HL-60 (cell line): ENCODE measurements around the gene SUPT3H.

Experiments used
- CTCF ChIP-seq: IDR thresholded peaks from one replicate; pipeline ENCODE4 v1.5.1; 2011; ENCODE audit warnings: low read length, control low read depth, inconsistent platforms; ENCODE audit not compliant: insufficient read depth
- GABPA ChIP-seq: IDR thresholded peaks from 2 replicates; pipeline ENCODE4 v1.6.1; 2012; ENCODE audit warnings: low read depth
- POLR2AphosphoS5 ChIP-seq: IDR thresholded peaks from 2 replicates; pipeline ENCODE4 v1.6.1; 2012; ENCODE audit warnings: low read depth
- SPI1 ChIP-seq: IDR thresholded peaks from 2 replicates; pipeline ENCODE4 v1.6.1; 2012; ENCODE audit warnings: low read depth, mild to moderate bottlenecking, borderline replicate concordance
- TF ChIP-seq, protein P1 (sequence below): IDR thresholded peaks from 2 replicates; pipeline ENCODE4 v1.6.1; 2012; ENCODE audit warnings: low read depth; ENCODE audit not compliant: insufficient replicate concordance

DNA sequence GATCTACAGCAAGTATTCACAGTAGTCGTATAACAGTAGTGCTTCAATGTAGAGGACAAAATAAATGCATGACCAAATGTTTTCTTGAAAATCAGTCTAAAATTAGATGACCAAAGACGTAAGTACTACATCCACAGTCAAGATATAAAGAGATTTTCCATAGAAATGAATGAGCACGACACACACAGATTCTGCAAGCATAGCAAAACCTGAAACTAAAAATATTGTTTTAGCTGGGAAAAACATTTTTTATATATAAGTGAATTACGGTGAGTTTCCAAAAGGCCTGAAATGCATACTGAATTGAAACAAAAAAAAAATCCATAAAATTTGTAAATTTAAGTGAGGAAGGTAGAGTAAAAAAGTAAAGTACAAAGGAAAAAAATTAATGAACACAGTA, 217.4 kb downstream of the SUPT3H start:
- TF ChIP-seq CTCF: no peak
- no peak for TF ChIP-seq POLR2AphosphoS5
- TF ChIP-seq, protein P1, sequence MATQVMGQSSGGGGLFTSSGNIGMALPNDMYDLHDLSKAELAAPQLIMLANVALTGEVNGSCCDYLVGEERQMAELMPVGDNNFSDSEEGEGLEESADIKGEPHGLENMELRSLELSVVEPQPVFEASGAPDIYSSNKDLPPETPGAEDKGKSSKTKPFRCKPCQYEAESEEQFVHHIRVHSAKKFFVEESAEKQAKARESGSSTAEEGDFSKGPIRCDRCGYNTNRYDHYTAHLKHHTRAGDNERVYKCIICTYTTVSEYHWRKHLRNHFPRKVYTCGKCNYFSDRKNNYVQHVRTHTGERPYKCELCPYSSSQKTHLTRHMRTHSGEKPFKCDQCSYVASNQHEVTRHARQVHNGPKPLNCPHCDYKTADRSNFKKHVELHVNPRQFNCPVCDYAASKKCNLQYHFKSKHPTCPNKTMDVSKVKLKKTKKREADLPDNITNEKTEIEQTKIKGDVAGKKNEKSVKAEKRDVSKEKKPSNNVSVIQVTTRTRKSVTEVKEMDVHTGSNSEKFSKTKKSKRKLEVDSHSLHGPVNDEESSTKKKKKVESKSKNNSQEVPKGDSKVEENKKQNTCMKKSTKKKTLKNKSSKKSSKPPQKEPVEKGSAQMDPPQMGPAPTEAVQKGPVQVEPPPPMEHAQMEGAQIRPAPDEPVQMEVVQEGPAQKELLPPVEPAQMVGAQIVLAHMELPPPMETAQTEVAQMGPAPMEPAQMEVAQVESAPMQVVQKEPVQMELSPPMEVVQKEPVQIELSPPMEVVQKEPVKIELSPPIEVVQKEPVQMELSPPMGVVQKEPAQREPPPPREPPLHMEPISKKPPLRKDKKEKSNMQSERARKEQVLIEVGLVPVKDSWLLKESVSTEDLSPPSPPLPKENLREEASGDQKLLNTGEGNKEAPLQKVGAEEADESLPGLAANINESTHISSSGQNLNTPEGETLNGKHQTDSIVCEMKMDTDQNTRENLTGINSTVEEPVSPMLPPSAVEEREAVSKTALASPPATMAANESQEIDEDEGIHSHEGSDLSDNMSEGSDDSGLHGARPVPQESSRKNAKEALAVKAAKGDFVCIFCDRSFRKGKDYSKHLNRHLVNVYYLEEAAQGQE: no peak
- TF ChIP-seq GABPA: no peak
- TF ChIP-seq SPI1: no peak
